ENCODE results near the gene ZYG11A. TPM values are rescaled to one million over a fixed set of nuclear protein-coding genes. Genes with fewer than 3 reads are reported as not detected.
"Not testable (repeated sequence)": the region's sequence is repeated elsewhere in the genome, so short reads cannot be mapped to it uniquely, and the experiment has no call there.

Gene ZYG11A
- total RNA-seq, 1 experiment from 2014 or later, result 0.36 TPM

DNA sequence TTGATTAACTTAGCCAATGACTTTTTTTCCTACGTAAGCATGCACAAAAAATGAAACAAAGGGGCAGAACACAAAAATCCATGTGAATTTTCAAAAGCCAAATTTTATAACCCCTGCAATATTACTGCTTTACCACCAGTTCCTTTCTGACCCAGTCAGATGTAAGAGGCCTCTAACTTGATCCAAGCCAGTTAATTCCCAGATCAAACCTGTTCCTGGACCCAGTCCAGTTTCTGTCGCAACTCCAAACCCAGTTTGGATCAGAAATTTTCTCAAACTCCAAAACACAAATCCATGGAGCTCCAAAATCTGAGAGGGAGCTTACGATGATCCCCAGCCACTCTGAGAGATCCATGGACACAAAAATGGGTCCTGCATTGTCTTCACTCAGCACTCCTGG, 7.8 kb upstream of the ZYG11A start:
- BruUV-seq (replicated peaks), result no TSS peak
- H3K4me1 ChIP-seq (ENCODE audit: control insufficient read depth, insufficient read depth, low read length), result no peaks in the 10 kb centered on the region; the same call in 1 of the 2 replicates
- no peaks in the 10 kb centered on the region for H3K9me3 ChIP-seq (ENCODE audit: control insufficient read depth, insufficient read depth, low read depth, low read length)
- H3K4me3 ChIP-seq (ENCODE audit: low read depth in 2 of 2, low read length in 2 of 2), result no peak overlapping the region
- H3K36me3 ChIP-seq (ENCODE audit: control insufficient read depth, insufficient read depth, low read length), result no peaks in the 10 kb centered on the region
- H3K27me3 ChIP-seq (ENCODE audit: control insufficient read depth, insufficient read depth, low read length), result no peaks in the 10 kb centered on the region
- DNase-seq (ENCODE audit: low read depth, low spot score) (no peak), ATAC-seq (no peak)
- in situ Hi-C loops (cut with HindIII; ENCODE audit: low pct_unique_long_range_greater_than_20kb, low sequenced_read_pairs) (no loop called here), intact Hi-C loops (cut with micrococcal nuclease; ENCODE audit: unreplicated experiment) (no loop called here)
- no peak for TF ChIP-seq SIN3A (IDR thresholded peaks at IDR 0.05; ENCODE audit: borderline replicate concordance, insufficient read depth, low read depth, low read length)
- TF ChIP-seq TCF7L2 (IDR thresholded peaks at IDR 0.05; ENCODE audit: low read depth, low read length), result no peak
- TF ChIP-seq, protein P1, sequence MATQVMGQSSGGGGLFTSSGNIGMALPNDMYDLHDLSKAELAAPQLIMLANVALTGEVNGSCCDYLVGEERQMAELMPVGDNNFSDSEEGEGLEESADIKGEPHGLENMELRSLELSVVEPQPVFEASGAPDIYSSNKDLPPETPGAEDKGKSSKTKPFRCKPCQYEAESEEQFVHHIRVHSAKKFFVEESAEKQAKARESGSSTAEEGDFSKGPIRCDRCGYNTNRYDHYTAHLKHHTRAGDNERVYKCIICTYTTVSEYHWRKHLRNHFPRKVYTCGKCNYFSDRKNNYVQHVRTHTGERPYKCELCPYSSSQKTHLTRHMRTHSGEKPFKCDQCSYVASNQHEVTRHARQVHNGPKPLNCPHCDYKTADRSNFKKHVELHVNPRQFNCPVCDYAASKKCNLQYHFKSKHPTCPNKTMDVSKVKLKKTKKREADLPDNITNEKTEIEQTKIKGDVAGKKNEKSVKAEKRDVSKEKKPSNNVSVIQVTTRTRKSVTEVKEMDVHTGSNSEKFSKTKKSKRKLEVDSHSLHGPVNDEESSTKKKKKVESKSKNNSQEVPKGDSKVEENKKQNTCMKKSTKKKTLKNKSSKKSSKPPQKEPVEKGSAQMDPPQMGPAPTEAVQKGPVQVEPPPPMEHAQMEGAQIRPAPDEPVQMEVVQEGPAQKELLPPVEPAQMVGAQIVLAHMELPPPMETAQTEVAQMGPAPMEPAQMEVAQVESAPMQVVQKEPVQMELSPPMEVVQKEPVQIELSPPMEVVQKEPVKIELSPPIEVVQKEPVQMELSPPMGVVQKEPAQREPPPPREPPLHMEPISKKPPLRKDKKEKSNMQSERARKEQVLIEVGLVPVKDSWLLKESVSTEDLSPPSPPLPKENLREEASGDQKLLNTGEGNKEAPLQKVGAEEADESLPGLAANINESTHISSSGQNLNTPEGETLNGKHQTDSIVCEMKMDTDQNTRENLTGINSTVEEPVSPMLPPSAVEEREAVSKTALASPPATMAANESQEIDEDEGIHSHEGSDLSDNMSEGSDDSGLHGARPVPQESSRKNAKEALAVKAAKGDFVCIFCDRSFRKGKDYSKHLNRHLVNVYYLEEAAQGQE (IDR thresholded peaks at IDR 0.05; ENCODE audit: insufficient read depth in 1 of 2, low read depth in 2 of 2, low read length in 1 of 2), result no peak
- TF ChIP-seq CTCF (IDR thresholded peaks at IDR 0.05), result no peak
- TF ChIP-seq POLR2AphosphoS5 (IDR thresholded peaks at IDR 0.05; ENCODE audit: low read depth, low read length), result no peak
- no peak overlapping the region for H3K27ac ChIP-seq (ENCODE audit: low read length)
- ChIA-PET CTCF (no interaction called here), POLR2A (no interaction called here)

DNA sequence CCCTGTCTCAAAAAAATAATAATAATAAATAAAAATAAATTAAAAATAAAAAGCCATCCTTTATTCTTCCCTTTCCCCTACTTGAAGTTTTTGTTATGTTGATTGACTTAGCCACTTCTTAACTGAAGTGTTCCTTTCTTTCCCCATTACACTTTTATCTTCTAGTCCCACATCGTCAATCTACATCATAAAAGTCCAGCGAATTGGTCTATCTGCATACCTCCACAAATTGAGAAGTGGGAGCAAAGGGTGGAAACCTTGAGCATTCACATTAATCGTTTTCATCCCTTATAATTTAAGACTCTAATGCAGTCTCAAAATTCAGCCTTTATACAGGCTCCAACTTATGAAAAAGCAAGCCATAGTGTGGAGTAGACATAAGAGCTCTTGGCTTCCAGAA, 6.5 kb upstream of the ZYG11A start:
- Histone ChIP-seq H3K36me3 (ENCODE audit: control insufficient read depth, insufficient read depth, low read length) (no peaks in the 10 kb centered on the region), H3K9me3 (ENCODE audit: control insufficient read depth, insufficient read depth, low read depth, low read length) (no peaks in the 10 kb centered on the region), H3K4me1 (ENCODE audit: control insufficient read depth, insufficient read depth, low read length) (no peaks in the 10 kb centered on the region; the same call in 1 of the 2 replicates), H3K4me3 (ENCODE audit: low read depth in 2 of 2, low read length in 2 of 2) (no peak overlapping the region), H3K27me3 (ENCODE audit: control insufficient read depth, insufficient read depth, low read length) (no peaks in the 10 kb centered on the region), H3K27ac (ENCODE audit: low read length) (no peak overlapping the region)
- ATAC-seq (no peak), DNase-seq (ENCODE audit: low read depth, low spot score) (no peak)
- in situ Hi-C loops (cut with HindIII; ENCODE audit: low pct_unique_long_range_greater_than_20kb, low sequenced_read_pairs) (no loop called here), intact Hi-C loops (cut with micrococcal nuclease; ENCODE audit: unreplicated experiment) (no loop called here)
- TF ChIP-seq TCF7L2 (IDR thresholded peaks at IDR 0.05; ENCODE audit: low read depth, low read length), result no peak
- ChIA-PET CTCF (no interaction called here), POLR2A (no interaction called here)
- BruUV-seq (replicated peaks), result no TSS peak

- H3K4me1 ChIP-seq (ENCODE audit: control insufficient read depth, insufficient read depth, low read length); H3K27me3 ChIP-seq (ENCODE audit: control insufficient read depth, insufficient read depth, low read length); H3K4me3 ChIP-seq (ENCODE audit: low read depth in 2 of 2, low read length in 2 of 2); H3K9me3 ChIP-seq (ENCODE audit: control insufficient read depth, insufficient read depth, low read depth, low read length); CTCF ChIA-PET; POLR2A ChIA-PET; in situ Hi-C loops (cut with HindIII; ENCODE audit: low pct_unique_long_range_greater_than_20kb, low sequenced_read_pairs); DNase-seq (ENCODE audit: low read depth, low spot score); H3K36me3 ChIP-seq (ENCODE audit: control insufficient read depth, insufficient read depth, low read length); ATAC-seq; intact Hi-C loops (cut with micrococcal nuclease; ENCODE audit: unreplicated experiment); BruUV-seq (replicated peaks); H3K27ac ChIP-seq (ENCODE audit: low read length): not testable (repeated sequence)
Observed at GRCh38 chr1:52839175-52839574, 3.4 kb upstream of the ZYG11A start.

DNA sequence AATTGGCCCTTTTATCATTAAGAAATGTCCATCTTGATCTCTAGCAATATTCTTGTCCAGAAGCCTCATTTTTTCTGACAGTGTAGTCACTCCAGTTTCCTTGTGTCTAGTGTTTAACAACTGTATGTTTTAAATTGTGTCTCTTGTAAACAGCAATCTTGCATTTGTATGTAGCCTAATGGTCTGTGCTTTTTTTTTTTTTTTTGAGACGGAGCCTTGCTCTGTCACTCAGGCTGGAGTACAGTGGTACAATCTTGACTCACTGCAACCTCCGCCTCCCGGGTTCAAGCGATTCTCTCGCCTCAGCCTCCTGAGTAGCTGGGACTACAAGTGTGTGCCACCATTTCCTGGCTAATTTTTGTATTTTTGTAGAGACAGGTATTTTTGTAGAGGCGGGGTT, 2.6 kb downstream of the ZYG11A start:
- H3K9me3 ChIP-seq (ENCODE audit: control insufficient read depth, insufficient read depth, low read depth, low read length); intact Hi-C loops (cut with micrococcal nuclease; ENCODE audit: unreplicated experiment); H3K27me3 ChIP-seq (ENCODE audit: control insufficient read depth, insufficient read depth, low read length); POLR2A ChIA-PET; H3K4me1 ChIP-seq (ENCODE audit: control insufficient read depth, insufficient read depth, low read length); ATAC-seq; BruUV-seq (replicated peaks); H3K27ac ChIP-seq (ENCODE audit: low read length); in situ Hi-C loops (cut with HindIII; ENCODE audit: low pct_unique_long_range_greater_than_20kb, low sequenced_read_pairs); DNase-seq (ENCODE audit: low read depth, low spot score); H3K36me3 ChIP-seq (ENCODE audit: control insufficient read depth, insufficient read depth, low read length); H3K4me3 ChIP-seq (ENCODE audit: low read depth in 2 of 2, low read length in 2 of 2): not testable (repeated sequence)
- CTCF ChIA-PET, result interaction anchor here (0.6 kb wide), 1 partner anchor 76 kb away, joined by 4 read pairs; the partner anchor contains the start of gene ECHDC2

Data from Panc1 (cell line).